Mononuclear cell (primary cell): Measurements from ENCODE around the gene BTK. TPM values are rescaled to one million over a fixed set of nuclear protein-coding genes. Genes with fewer than 3 reads are reported as not detected.
"Not testable (repeated sequence)": the region's sequence is repeated elsewhere in the genome, so short reads cannot be mapped to it uniquely, and the experiment has no call there.

Experiments used
- H3K27me3 ChIP-seq: 2 replicates; pipeline ENCODE4 v1.6.0; 2011; ENCODE audit warnings: low read length, control low read depth; ENCODE audit not compliant: insufficient read depth
- H3K4me1 ChIP-seq: 2 replicates; pipeline ENCODE4 v1.5.1; 2011; ENCODE audit warnings: mild to moderate bottlenecking, low read length, control low read depth; ENCODE audit not compliant: insufficient read depth
- H3K4me3 ChIP-seq: 2 replicates; pipeline ENCODE4 v1.5.1; 2011; ENCODE audit warnings: mild to moderate bottlenecking, low read length, moderate library complexity
- H3K9me3 ChIP-seq: 2 replicates; pipeline ENCODE4 v1.5.1; 2011; ENCODE audit warnings: low read depth, mild to moderate bottlenecking, control low read depth, low read length
- total RNA-seq: library from RNA; depleted of rRNA; stranded (reverse); fragments of >200 nt; gene quantifications from one replicate; pipeline ENCODE4 v1.2.3, GENCODE V29; 2012

BTK gene
- total RNA-seq, 1 donor: 33.1 TPM

DNA sequence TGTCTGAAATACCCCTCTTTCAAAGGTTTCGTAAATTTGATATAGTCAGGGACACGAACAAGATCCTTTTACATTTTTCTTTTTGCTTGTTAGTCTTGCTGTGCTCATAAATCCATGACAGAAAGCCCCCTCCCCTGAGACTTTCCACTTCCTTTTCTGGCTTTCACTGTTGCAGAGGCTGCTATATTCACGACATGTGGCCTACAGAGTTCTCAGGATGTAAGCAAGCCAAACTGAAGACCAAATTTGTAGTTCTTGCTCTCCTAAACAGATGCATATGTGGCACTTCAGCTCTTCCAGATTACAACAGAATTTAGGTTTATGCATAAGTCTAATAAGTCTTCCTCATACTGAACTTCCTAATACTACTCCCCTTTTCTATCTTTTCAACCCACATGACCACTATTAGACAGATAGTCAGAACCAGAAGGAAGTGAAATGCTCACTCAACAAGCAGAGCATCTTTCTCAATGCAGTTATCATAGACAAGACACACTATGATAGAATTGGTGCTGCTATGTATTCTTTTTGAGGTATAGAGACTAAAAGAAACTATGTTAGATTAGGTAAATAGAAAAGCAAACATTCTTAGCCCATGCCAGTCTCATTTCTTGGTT is 15.0 kb downstream of the BTK start:
- no peaks in the 10 kb centered on the region for H3K27me3 ChIP-seq
- no peaks in the 10 kb centered on the region for H3K4me1 ChIP-seq
- no peaks in the 10 kb centered on the region for H3K9me3 ChIP-seq
- no peak overlapping the region for H3K4me3 ChIP-seq

DNA sequence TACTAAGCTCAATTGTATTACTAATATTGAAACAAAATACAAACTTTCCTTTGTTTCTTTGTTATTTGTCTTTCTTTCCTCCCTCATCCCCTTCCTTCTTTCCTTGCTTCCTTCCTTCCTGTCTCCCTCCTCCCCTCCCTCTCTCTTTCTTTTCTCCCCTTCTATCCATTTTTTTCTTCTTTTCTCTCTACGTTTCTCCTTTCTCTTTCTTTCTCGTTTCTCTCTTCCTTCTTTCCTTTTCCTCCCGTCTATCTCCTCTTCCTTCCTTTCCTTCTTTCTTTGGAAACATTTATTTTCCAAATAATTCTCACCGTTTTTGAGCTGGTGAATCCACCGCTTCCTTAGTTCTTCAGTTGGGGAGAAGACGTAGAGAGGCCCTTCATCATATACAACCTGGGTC is 16.3 kb downstream of the BTK start:
- no peaks in the 10 kb centered on the region for H3K4me1 ChIP-seq
- no peaks in the 10 kb centered on the region for H3K9me3 ChIP-seq
- H3K27me3 ChIP-seq: no peaks in the 10 kb centered on the region
- no peak overlapping the region for H3K4me3 ChIP-seq

DNA sequence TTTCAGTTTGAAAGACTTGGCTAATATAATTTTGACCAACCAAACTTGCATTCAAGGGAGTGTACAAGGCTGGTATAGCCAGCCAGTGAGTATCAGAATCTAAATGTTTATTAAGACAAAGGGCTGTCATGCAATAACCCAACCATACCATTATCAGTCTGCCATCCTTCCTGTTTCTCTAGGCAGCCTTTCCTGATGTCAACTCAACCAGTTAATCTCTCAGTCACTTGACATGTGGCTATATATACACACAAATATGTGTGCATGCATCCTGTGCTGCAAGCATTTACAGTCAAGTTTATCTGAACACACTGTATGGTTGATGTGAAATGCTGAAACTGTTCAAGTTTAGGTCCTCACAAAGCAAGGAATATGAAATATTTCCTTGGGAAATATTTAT is 17.2 kb downstream of the BTK start:
- no peaks in the 10 kb centered on the region for H3K27me3 ChIP-seq
- H3K4me3 ChIP-seq: no peak overlapping the region

DNA sequence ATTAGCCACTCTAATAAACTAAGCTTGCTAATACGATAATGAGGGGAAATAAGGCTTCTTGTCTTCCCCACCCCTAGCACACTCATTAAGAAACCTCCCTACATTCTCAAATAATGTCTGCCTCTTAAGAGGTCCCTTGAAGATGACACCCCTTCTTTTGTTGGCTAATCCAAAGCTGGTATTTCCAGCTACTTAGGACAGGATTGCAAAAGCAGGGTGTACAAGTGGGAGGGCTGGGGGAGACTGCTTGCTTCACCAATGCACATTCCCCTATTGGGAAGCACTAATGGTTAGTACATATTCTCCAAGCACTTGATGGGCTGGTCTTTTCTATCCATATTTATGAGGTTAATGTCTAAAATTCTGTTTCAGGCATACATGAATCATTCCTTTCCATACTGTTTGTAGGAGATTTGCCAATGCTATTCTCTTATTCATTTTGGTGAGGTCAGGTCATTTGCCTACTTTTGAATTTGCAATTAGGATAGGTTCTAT is 20.6 kb downstream of the BTK start:
- H3K4me3 ChIP-seq: no peak overlapping the region
- no peaks in the 10 kb centered on the region for H3K27me3 ChIP-seq
- H3K9me3 ChIP-seq: no peaks in the 10 kb centered on the region
- H3K4me1 ChIP-seq: no peaks in the 10 kb centered on the region

More for the DNA sequence above, 17.2 kb downstream of the BTK start:
- no peaks in the 10 kb centered on the region for H3K4me1 ChIP-seq
- no peaks in the 10 kb centered on the region for H3K9me3 ChIP-seq

DNA sequence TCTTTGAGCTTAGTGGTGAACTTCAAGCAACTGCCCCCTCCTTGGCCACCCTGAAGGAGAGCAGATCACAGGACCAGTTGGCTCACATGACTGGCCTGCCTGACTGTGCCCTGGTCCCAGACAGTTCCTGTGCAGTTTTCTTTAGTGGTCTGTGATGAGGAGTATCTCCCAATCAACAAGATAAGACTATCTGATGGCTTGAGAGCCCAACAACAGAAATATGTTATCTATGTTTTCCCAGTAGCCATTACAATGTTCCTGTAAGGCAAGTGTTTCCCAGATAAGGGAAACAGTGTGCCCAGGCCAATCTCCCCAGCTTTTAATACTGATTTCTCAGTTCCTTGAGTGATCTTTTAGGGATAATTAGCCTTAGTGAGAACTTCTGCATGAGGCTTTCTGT is 23.2 kb downstream of the BTK start:
- no peaks in the 10 kb centered on the region for H3K4me1 ChIP-seq
- H3K9me3 ChIP-seq: no peaks in the 10 kb centered on the region

DNA sequence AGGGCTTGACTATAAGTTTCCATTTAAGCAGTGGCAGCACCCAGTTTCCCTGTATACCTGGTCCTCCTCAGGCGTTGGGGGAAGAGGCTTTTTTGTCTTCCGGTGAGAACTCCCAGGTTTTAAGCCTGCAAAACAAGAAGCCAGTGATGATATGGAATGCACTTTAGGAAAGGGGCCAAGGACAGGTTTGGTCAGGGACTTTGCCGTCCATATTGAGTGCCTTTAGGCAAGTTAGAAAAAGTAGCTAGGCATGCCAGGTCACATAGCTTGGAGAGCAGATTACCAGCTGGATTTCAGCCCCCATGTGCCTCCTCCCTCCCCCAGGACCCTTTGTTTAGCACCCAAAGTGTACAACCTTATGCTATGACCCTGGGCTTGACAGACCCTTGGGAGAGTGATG is 23.9 kb downstream of the BTK start:
- H3K9me3 ChIP-seq: no peaks in the 10 kb centered on the region
- no peaks in the 10 kb centered on the region for H3K4me1 ChIP-seq
- no peaks in the 10 kb centered on the region for H3K27me3 ChIP-seq
- H3K4me3 ChIP-seq: no peak overlapping the region

More for the DNA sequence above, 23.2 kb downstream of the BTK start:
- Histone ChIP-seq H3K4me3 (no peak overlapping the region), H3K27me3 (no peaks in the 10 kb centered on the region)

DNA sequence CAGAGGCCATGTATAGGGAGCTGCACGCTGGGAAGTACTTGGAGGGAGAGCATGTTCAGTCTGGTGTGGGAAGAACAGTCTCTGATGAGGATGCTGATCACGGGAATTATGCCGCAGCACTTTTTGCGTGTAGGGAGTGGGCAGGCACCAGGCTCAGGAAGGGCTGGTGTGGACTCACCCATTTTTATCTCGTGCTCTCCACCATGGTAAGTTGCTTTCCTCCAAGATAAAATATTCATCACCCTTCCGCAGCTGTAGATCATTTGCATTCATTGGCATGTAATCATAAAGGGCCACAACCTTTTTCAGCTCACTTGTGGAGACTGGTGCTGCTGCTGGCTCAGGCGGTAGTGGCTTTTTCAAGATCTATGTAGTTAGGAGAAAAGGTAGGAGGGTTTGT is 25.6 kb downstream of the BTK start:
- Histone ChIP-seq H3K27me3 (no peaks in the 10 kb centered on the region), H3K9me3 (no peaks in the 10 kb centered on the region), H3K4me3 (no peak overlapping the region), H3K4me1 (no peaks in the 10 kb centered on the region)

DNA sequence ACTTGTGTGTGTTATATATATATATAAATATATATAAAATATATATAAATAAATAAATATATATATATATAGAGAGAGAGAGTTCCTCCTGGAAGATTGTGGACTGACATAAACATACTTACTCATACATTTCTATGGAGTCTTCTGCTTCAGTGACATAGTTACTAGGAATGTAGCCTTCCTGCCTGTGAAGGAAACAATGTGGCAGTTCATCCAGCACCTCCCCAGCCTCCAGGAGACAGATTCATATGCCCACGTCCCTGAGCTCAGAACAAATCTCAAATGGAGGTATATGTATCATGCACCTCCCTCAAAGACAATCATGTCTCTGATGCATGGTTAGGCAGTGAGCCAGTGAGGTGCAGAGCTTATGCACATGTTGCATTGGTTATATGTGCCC is 26.0 kb downstream of the BTK start:
- no peak overlapping the region for H3K4me3 ChIP-seq
- H3K9me3 ChIP-seq: no peaks in the 10 kb centered on the region
- no peaks in the 10 kb centered on the region for H3K4me1 ChIP-seq
- H3K27me3 ChIP-seq: no peaks in the 10 kb centered on the region

DNA sequence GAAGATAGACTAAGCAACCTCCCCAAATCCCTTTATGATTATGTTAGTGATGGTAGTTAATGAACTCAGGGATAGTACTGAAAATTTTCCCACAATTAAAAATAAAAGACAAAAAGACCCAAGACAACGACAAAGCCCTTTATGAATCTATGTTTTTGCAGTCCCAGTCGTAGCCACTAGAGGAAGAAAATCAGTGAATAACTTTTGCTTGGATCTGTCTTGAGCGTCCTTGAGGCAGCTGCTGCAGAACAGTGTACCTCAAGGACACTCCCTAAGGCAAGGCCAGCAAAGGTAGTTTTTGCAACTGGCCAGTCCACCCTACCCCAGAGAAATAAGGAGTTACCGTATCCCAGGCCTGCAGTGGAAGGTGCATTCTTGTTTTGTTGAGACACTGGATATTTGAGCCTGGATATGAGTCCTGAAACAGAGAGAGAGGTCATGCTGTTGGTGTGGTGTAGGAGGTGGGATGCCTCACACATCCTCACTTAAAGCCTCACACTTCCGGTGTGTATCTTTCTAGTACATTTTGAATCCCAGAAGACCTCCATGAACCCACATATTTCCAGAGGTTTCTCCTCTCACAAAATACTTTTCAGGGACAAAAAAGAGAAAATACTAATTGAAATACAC is 28.7 kb downstream of the BTK start:
- no peaks in the 10 kb centered on the region for H3K4me1 ChIP-seq
- H3K4me3 ChIP-seq: no peak overlapping the region
- no peaks in the 10 kb centered on the region for H3K27me3 ChIP-seq
- H3K9me3 ChIP-seq: no peaks in the 10 kb centered on the region

DNA sequence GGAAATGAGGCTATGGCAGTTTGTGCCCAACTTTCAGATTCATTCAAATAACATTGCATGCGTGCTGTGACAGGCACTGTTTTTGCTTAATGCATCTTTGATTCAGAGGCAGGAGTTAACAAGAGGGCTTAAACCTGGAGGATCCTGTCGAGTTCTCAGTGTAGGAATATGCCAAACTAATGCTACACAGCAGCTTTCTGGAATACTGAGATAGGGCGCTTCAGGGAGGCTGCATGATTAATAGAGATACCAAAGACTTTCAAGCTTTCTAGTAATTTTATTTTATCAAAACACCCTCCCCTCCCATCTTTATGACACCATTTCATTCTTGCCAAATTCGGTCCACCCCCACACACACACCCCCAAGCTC is 36.8 kb downstream of the BTK start:
- Histone ChIP-seq H3K9me3 (no peaks in the 10 kb centered on the region), H3K4me3 (peak overlapping the region; percentile 75), H3K4me1 (peaks cover 20% of the 10 kb centered on the region), H3K27me3 (no peaks in the 10 kb centered on the region)

DNA sequence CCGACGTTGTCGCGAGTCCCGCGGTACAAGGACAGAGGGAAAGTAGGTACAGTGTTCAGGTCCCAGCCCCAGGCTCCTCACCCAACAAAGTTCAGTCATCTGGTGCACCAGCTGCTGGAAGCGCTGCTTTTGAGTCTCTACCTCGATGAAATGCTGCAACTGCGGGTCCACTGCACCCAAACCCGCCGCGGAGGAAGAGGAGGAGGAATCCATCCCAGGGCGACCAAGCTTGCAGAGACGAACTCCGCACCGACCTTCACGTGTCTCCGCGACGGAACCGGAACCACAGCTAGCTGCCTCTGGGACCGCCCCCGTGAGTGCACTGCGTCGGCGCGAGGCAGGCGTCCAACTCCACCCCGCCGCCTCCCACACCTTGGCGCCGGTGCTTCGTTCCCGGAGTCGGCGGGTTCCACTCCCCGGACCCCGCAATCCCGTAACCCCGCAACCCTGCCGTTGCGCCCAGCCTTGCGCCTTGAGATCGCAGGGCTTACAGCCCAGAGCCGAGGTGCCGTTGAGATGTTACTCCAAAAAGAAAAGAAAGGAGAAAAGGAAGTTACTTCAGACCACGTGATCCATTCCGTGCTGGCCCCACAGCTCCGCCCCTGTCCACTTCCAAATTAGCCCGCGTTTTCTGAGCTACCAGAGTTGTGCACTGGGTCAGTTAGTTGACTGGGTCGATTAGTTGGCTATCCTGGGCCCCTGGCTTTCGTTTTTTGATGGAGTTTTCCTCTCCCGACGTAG is 37.4 kb downstream of the BTK start, which contains the start of gene TIMM8A:
TSS of gene TIMM8A (minus strand) at position 291 of the 741 bp plus-strand sequence. CDS start at position 213, 78 bp downstream.
- H3K4me3 ChIP-seq: peak within 1 kb of the TSS; percentile 75
- no peaks in the 10 kb centered on the region for H3K9me3 ChIP-seq
- no peaks in the 10 kb centered on the region for H3K27me3 ChIP-seq
- peaks cover 20% of the 10 kb centered on the region for H3K4me1 ChIP-seq

DNA sequence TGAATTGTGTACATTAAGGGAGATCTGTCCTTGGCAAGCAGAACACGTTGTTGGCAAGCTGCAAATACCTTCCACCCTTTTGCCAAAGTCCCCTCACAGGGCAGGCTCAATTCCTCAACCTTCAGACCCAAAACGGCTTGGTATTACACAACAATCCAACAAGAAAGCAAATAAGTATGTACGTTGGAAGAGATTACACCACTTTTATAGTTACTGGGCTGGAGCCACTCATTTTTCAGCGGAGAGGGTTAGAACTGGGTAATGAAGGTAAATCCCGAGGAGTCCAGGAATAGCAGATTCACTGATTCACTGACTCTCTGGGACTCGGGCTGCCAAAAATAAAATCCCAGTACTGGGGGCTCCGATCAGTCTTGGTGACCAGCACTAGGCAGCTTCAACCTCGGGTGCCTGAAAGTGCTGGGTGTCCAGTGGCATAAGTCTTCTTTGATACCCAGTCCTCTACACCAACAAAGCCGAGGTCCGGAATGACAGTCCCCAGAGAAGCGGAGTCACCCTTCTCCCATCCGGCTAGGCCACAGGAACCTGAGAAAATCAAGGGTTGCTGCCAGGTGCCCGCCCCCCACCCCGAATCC is 38.0 kb downstream of the BTK start:
- H3K27me3 ChIP-seq: no peaks in the 10 kb centered on the region
- peak overlapping the region; percentile 75 for H3K4me3 ChIP-seq
- H3K4me1 ChIP-seq: peaks cover 20% of the 10 kb centered on the region
- H3K9me3 ChIP-seq: no peaks in the 10 kb centered on the region

DNA sequence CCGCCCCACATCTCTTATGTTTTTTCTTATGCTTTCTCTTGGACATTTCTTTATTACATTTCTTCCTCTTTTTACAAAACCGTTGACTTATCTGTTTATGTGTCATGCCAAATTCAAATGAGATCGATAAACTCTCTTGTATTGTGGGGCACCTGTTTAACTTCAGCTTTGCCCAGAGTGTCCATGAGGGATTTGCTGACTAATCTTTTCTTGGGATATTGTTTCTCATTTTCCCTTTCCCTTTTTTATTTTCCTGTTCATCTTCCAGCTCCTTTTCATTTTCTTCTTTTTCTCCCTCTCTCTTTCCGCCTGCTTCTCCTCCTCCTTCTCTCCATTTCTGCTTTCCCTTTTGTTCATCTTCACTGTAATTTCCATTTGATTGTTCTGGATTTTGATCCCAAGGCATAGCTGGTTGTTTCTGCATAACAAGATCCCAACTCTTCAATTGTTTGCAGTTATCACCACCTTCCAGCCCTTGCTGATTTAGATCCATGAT is 48.2 kb downstream of the BTK start:
- Histone ChIP-seq H3K4me3 (no peak overlapping the region), H3K27me3 (no peaks in the 10 kb centered on the region), H3K4me1 (no peaks in the 10 kb centered on the region), H3K9me3 (no peaks in the 10 kb centered on the region)

DNA sequence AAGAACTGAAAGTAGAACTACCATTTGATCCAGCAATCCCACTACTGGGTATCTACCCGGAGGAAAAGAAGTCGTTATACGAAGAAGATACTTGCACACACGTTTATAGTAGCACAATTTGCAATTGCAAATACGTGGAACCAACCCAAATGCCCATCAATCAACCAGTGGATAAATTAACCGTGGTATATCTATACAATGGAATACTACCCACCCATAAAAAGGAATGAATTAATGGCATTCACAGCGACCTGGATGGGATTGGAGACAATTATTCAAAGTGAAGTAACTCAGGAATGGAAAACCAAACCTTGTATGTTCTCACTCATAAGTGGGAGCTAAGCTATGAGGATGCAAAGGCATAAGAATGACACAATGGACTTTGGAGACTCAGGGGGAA is 51.7 kb downstream of the BTK start:
- H3K4me3 ChIP-seq, H3K27me3 ChIP-seq, H3K4me1 ChIP-seq, H3K9me3 ChIP-seq: not testable (repeated sequence)

DNA sequence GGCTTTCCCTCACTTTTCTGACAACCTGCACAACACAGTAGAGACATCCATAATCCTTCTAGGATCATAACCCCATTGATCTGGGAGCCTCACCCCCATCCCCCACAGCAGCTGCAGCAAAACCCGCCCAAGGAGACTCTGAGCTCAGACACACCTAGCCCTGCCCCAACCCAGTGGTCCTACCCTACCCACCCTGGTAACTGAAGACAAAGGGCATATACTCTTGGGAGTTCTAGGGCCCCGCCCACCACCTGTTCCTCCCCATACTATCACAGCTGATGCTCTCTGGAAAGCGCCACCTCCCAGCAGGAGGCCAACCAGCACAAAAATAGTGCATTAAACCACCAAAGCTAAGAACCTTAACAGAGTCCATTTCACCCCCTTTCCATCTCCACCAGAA is 59.4 kb downstream of the BTK start:
- H3K4me1 ChIP-seq, H3K27me3 ChIP-seq, H3K4me3 ChIP-seq, H3K9me3 ChIP-seq: not testable (repeated sequence)
